Measurements from ENCODE around the gene SERTAD2.

Gene SERTAD2

GRCh38 chr2:64629875-64630274, 23.8 kb downstream of the SERTAD2 start:
- DNase-seq (ENCODE audit: low read depth in 2 of 3, low spot score in 2 of 3): no peak

- DNase-seq (ENCODE audit: low read depth in 2 of 3, low spot score in 2 of 3): no peak
Measured at GRCh38 chr2:64629329-64629781, 24.4 kb downstream of the SERTAD2 start.

DNA sequence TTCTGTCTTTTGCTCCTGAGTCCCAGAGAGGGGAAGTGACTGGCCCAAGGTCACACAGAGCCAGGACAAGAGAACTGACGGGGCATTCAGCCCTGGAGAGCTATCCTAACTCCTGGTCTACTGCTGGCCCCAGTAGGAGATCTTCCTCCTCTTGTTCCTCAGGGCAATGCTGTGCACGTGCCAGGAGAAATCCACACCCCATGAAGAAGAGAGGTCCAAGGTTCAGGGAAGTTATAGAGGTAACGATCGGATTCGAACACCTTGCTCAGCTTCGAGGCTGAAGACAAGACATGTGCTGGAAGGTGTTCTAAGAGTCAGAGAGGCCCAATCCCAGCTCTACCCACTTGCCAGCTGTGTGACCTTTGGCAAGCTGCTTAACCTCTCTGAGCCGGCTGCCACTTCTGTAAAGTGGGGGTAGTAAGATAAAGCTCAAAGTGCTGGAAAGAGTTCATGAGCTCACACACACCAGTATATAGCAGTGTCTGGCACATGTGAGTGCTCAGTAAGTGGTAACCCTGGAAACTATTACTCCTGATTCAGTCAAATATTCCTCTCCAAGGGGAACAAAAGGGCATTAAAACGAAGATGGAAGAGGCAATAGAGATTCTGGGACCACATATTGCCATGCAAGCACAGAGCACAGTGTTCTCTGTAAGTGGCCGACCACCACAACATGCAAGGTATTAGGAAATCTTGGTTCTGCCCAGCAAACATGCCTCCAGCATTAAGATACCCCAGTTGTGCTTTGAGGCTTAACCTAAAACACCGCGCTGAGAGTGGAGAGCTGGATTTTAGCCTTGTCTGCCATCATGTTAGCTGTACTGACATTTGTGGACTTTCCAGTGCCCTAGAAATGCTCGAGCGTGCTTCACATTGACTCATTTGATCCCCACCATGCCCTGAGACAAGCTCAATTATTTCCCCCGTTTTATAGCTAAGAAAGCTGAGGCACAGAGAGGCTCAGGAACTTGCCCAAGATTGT, 25.6 kb downstream of the SERTAD2 start:
- DNase-seq (ENCODE audit: low read depth in 2 of 3, low spot score in 2 of 3): no peak

DNA sequence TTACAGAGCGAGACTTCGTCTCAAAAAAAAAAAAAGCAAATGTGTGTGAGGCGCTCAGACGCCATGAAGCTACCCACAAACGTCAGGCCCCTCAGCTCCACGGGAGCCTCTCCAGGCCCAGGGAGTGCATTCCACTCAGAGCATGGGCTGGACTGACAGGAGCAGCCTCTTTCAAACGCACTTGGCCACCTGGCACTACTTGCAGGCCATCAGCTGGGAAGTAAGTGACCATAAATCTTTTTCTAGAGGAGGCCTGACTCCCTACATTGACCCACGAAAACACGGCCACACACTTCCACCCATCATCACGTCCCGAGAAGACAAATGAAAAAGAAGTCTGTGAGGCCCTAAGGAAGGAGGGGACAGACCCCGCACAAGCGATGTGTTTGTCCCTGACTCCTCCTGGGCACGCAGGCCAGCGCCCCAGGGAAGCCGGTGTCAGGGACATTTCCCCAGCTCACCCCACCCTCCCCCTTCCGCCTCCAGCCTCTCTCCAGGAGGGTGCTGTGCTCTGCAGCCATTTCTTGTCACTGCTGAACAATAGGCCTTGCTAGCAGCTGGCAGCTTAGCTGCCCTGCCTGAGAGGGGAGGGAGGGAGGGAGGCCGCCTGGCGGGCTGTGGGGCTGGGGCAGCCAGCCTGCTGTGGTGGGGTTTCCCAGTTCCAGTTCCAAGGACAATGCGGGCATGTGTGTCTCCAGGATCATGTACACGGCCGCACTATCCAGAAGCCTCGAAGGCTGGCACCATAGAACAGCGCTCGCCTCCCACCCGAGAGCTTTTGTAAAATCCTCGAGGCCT, 26.6 kb downstream of the SERTAD2 start:
- DNase-seq (ENCODE audit: low read depth in 2 of 3, low spot score in 2 of 3): no peak

DNA sequence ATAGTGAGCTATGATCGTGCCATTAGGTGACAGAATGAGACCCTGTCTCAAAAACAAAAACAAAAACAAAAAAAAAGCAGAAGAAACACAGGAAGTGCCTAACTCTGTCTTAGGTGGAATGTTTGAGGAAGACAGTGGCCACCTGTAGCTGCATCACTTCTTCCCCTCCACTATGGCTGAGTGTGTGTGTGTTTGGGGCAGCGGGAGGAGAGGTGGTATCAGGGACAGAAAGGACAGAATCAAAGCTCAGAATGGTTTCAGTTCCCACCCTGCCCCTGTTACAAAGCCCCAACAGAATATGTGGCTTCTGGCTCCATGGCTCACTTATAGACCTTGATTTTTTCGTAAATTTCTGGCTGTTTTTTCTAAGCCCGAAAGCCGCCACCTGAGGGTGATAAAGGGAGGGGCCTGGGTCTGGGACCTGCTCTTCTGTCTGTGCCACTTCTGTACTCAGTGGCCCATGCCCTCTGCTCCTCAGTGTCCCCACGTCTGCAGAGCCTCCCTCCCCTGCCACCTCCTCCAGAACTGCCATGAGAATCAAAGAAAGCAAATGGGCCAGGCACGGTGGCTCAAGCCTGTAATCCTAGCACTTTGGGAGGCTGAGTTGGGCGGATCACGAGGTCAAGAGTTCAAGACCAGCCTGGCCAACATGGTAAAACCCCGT, 27.4 kb downstream of the SERTAD2 start:
- no peak for DNase-seq (ENCODE audit: low read depth in 2 of 3, low spot score in 2 of 3)

DNA sequence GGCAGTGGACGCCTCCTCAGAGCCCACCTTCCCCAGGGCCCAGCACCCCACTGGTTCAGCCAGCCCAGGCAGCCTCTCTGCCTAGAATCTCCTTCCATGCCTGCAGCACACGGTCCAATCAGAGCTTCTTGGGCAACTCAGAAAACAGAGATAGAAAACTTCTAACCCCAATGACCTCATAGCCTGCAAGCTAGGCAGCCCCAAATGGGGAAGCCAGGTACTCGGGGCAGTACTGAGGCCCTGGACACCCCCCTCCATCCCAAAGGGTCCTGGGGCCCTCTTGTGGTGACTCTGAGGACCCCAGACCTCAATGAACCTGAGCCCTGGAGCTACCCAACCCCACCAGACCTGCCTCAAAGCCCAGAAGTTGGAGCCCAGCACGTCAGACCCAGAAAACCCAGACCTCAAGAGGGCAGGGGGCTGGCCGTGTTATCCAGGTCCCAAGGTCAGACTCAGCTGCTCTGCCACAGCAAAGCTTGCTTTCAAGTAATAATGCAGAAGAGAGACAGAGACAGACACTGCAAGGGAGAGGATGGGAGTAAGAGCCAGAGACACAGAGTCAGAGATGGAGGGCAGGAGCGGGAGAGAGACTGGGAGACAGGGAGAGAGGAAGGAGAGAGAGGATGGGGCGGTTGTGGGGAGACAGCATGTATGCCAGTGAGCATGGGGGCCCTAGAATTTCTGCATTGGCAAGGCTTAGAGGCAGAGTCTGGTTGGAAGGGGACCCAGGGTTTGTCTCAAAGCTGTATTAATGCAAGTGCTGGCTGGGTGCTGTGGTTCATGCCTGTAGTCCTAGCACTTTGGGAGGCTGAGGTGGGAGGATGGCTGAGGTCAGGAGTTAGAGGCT, 28.2 kb downstream of the SERTAD2 start:
- DNase-seq (ENCODE audit: low read depth in 2 of 3, low spot score in 2 of 3): no peak

- DNase-seq (ENCODE audit: low read depth in 2 of 3, low spot score in 2 of 3): no peak
Measured at GRCh38 chr2:64624862-64625261, 28.9 kb downstream of the SERTAD2 start.

- no peak for DNase-seq (ENCODE audit: low read depth in 2 of 3, low spot score in 2 of 3)
Measured at GRCh38 chr2:64624108-64624610, 29.6 kb downstream of the SERTAD2 start.

GRCh38 chr2:64623242-64623850, 30.4 kb downstream of the SERTAD2 start:
- no peak for DNase-seq (ENCODE audit: low read depth in 2 of 3, low spot score in 2 of 3)

DNA sequence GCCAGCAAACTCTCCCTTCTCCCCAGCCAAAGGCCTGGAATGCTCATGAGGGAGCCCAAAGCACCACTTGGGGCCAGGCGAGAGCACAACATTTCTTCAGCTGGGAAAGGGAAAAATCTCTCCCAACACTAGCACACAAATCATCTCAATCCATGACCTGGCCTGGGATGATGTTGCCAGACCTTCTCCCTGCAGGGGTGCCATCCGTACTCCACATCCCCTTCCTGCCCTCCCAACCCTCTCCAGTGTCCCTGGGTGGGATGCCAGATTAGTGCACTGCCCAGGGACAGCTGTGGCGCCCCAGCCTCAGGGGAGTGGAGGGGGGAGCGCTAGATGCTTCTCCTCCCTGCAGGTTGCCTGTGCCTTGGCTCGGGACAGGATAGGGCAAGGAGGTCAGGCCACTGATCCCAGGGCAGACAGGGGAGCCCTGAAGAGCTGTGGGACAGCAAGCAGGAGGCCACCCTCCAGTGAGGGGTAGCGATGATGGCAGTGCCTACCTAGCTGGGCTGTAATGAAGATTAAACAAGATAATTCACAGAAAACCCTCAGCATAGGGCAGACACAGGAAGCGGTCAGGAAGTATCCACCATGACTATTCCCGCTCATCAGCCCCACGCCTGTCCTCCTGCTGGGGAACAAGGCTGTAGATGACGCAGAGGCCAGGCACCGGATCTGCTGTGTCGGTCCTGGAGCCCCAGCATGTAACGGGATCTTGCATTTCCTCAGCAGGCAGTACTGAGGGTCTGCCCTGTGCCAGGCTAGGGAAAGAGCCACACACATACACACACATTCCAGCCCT, 31.1 kb downstream of the SERTAD2 start:
- no peak for DNase-seq (ENCODE audit: low read depth in 2 of 3, low spot score in 2 of 3)

DNA sequence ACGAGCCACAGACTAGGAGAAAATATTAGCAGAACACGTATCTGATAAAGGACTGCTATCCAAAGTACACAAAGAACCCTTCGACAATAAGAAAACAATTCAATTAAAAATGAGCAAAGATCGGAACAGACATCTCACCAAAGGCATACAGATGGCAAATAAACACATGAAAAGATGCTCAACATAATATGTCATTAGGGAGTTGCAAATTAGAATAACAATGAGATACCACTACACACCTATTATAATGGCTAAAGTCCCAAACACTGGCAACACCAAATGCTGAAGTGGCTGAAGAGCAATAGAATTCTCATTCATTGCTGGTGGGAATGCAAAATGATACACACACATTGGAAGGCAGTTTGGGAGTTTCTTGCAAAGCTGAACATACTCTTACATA, 33.1 kb downstream of the SERTAD2 start:
- DNase-seq (ENCODE audit: low read depth in 2 of 3, low spot score in 2 of 3): no peak

DNA sequence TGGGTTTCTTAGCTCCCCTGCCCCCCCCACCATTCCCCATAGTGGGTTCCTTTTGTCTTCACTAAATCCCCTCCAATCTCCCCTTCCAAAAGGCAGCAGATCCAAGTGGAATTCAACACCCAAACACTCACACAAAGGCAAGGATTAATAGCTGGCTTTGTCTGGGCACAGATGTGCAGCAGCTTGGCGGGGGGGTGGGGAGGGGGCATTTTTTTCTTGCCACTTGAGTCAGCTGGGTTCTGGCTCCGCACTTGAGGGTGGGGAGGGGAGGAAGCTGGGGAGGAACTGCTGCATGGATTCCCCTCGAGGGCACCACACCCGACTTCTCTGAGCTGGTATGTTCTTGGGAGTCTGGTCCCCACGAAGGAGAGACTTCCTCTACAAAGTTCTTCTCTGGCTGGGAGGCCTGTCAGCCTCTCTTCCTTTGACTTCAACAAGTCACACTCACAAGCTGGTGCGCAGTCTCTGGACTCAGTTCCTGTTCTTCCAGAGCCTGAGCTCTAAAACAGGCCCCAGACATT, 36.0 kb downstream of the SERTAD2 start:
- no peak for DNase-seq (ENCODE audit: low read depth in 2 of 3, low spot score in 2 of 3)

- no peak for DNase-seq (ENCODE audit: low read depth in 2 of 3, low spot score in 2 of 3)
Measured at GRCh38 chr2:64615844-64616536, 37.7 kb downstream of the SERTAD2 start.

DNA sequence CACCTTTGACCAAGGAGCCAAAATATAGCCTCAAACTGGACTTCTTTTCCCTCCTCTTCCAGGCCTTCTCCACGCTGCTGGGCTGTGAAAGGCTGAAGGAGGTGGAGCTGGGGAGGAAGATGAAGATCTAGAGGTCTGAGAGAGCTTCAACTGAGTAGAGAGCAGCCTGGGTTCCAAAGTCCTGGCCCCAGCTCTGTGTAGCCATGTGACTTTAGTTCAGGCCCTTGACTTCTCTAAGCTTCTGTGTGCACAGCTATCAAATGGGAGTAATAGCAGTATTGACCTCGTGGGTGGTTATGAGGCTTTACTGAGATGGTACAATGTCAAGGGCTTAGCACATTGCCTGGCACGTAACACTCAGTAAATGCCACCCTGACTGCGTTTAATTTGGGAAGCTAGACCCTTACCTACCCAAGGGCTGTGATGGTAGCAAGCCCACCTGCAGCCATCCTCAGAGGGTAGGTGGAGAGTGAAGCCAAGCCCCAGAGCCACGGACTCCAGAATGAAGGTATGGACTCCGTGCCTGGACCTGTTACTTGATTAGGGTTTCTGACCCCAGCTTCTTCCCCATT, 38.4 kb downstream of the SERTAD2 start:
- no peak for DNase-seq (ENCODE audit: low read depth in 2 of 3, low spot score in 2 of 3)

DNA sequence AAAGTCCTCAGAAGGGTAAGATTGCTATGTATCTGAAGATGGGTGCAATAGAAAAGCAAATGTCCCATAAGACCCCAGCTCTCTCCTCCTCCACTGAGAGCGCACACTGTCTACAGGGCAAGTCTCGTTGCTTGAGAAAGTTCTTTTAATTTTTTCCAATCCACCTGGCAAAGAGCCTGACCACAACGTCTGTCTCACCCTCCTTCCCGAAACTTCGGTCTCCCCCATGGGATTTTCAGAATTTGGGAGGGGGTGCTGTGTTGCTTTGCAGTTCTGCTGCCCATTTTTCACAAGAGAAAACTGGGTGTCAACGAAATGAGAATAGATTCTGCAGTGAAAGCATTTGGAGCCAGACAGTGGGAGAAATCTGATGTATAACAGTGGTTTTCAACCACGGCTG, 40.4 kb downstream of the SERTAD2 start:
- no peak for DNase-seq (ENCODE audit: low read depth in 2 of 3, low spot score in 2 of 3)

DNA sequence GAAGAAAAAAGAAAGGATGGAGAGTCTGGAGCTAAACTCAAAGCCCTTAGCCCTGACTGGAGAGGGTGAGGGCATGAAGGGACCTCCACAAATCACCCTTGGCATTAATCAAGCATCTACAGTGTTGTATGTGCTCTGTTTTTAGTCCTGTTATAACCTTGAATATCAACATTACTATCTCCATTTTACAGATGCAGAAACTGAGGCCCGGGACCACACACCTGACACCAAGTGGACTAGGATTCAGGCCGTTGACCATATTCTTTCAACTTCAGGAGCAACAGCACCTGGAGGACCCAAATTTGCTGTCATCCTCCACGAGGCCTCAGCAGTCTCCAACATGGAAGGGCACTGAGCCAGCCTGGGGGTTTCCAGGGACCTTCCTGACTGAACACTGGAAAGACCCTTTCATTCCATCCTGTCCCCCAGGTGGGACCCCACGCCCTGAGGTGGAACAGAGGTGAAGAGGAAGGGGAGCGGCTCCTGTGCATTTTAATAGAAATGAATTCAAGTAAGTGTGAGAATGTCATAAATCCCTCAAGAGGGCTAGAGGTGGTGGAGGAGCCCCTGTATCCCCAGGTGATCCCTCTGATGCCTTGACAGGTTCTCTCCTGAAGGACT, 41.0 kb downstream of the SERTAD2 start:
- no peak for DNase-seq (ENCODE audit: low read depth in 2 of 3, low spot score in 2 of 3)

DNA sequence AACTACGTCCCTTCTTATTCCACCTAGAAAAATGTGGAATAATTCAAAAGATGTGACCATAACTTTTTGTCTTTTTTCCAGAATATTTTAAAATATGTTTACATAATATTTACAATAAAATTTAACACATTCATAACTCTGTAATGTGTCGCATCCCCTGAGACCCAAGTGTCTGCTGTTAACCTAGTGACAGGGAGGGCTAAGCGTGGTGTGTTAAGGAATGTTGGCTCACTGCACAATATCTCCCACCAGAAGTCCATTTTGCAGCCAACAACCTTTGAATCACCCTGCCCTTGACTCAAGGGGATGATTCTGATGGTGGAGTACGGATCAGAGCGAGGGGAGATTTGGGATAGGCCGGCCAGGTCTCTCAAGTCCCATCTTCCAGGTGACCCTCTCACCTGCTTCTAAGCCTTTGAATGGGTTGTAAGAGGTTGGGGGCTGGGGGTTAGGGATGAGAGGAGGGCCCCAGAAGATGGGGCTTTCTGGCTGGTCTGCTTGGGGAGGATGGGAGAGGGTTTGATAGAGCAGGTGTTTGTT, 43.3 kb downstream of the SERTAD2 start:
- DNase-seq (ENCODE audit: low read depth in 2 of 3, low spot score in 2 of 3): no peak
